Bronchial epithelial cell (primary cell): ENCODE measurements around the gene RAB14. TPM values are rescaled to one million over a fixed set of nuclear protein-coding genes. Genes with fewer than 3 reads are reported as not detected.

Experiments
- DNase-seq: peaks from one replicate; pipeline ENCODE4 v3.0.0-alpha.2; 2010; ENCODE audit warnings: low read depth
- FAIRE-seq: peaks from 2 replicates; lab custom pipeline; 2011; peaks lifted over from hg19 to GRCh38; lab: Jason Lieb, UNC
- H3K27me3 ChIP-seq: 2 replicates; pipeline ENCODE4 v1.5.1; 2011; ENCODE audit warnings: low read length; ENCODE audit not compliant: control insufficient read depth, insufficient read depth
- H3K36me3 ChIP-seq: 2 replicates; pipeline ENCODE4 v1.5.1; 2011; ENCODE audit warnings: low read length; ENCODE audit not compliant: control insufficient read depth, insufficient read depth
- H3K4me3 ChIP-seq: 2 replicates; pipeline ENCODE4 v1.5.1; 2011; ENCODE audit warnings: mild to moderate bottlenecking, low read depth, low read length, control low read depth
- CTCF ChIP-seq: IDR thresholded peaks from 2 replicates; pipeline ENCODE4 v1.5.1; 2011; ENCODE audit warnings: mild to moderate bottlenecking, moderate library complexity, low read length, control low read depth, inconsistent platforms; ENCODE audit not compliant: insufficient read depth, severe bottlenecking
- total RNA-seq: library from RNA; depleted of rRNA; stranded (reverse); fragments of >200 nt; gene quantifications from 2 replicates; pipeline ENCODE4 v1.2.1, GENCODE V29; 2014

Gene RAB14
- total RNA-seq, 1 donor from 2014 or later = 28.4 TPM

- no peak overlapping the region for H3K4me3 ChIP-seq
- H3K27me3 ChIP-seq = no peaks in the 10 kb centered on the region
- DNase-seq (no peak), FAIRE-seq (no peak)
- H3K36me3 ChIP-seq = no peaks in the 10 kb centered on the region
- TF ChIP-seq CTCF = no peak
Observed at GRCh38 chr9:121225240-121225639, 23.6 kb upstream of the RAB14 start.

- Histone ChIP-seq H3K4me3 (no peak overlapping the region), H3K36me3 (no peaks in the 10 kb centered on the region), H3K27me3 (no peaks in the 10 kb centered on the region)
- DNase-seq = peak; percentile 62
- peak; percentile 57 for TF ChIP-seq CTCF
- no peak for FAIRE-seq
Observed at GRCh38 chr9:121222524-121223171, 21.0 kb upstream of the RAB14 start.

- Histone ChIP-seq H3K27me3 (no peaks in the 10 kb centered on the region), H3K36me3 (no peaks in the 10 kb centered on the region), H3K4me3 (no peak overlapping the region)
- no peak for TF ChIP-seq CTCF
- DNase-seq (no peak), FAIRE-seq (no peak)
Observed at GRCh38 chr9:121221664-121222055, 20.0 kb upstream of the RAB14 start.

- peaks cover 1% of the 10 kb centered on the region for H3K36me3 ChIP-seq
- no peak for TF ChIP-seq CTCF
- no peak for DNase-seq
- no peaks in the 10 kb centered on the region for H3K27me3 ChIP-seq
- H3K4me3 ChIP-seq = no peak overlapping the region
- no peak for FAIRE-seq
Observed at GRCh38 chr9:121220996-121221663, 19.5 kb upstream of the RAB14 start.

- no peaks in the 10 kb centered on the region for H3K27me3 ChIP-seq
- peaks cover 1% of the 10 kb centered on the region for H3K36me3 ChIP-seq
- FAIRE-seq (no peak), DNase-seq (no peak)
- H3K4me3 ChIP-seq = no peak overlapping the region
- TF ChIP-seq CTCF = no peak
Observed at GRCh38 chr9:121219530-121219929, 17.9 kb upstream of the RAB14 start.
